Mesendoderm (in vitro differentiated cells): ENCODE measurements around the gene TPST2.

Source experiments
- DNase-seq: peaks from one replicate; pipeline ENCODE4 v3.0.0; 2013
- H2AK5ac ChIP-seq: 2 replicates; pipeline ENCODE4 v1.6.1; 2013; ENCODE audit warnings: low read length, inconsistent platforms
- H2BK120ac ChIP-seq: 2 replicates; pipeline ENCODE4 v1.6.1; 2013; ENCODE audit warnings: low read depth, mild to moderate bottlenecking, low read length, moderate library complexity, mixed read lengths
- H2BK15ac ChIP-seq: replicated peaks from 2 replicates; pipeline ENCODE4 v1.6.1; 2013; ENCODE audit warnings: low read depth, mild to moderate bottlenecking, moderate library complexity
- H2BK5ac ChIP-seq: 2 replicates; pipeline ENCODE4 v1.6.1; 2013; ENCODE audit warnings: low read length, inconsistent platforms
- H3K18ac ChIP-seq: 2 replicates; pipeline ENCODE4 v1.6.1; 2013; ENCODE audit warnings: mild to moderate bottlenecking, low read length, mixed read lengths
- H3K23ac ChIP-seq: one replicate; pipeline ENCODE4 v1.6.1; 2013; ENCODE audit warnings: low read length
- H3K27ac ChIP-seq: 2 replicates; pipeline ENCODE4 v1.5.1; 2013; ENCODE audit warnings: low read depth, mild to moderate bottlenecking, inconsistent platforms, low read length, moderate library complexity
- H3K27me3 ChIP-seq: 2 replicates; pipeline ENCODE4 v1.6.1; 2013; ENCODE audit warnings: low read length, control low read depth, mild to moderate bottlenecking, inconsistent platforms; ENCODE audit not compliant: insufficient read depth, poor library complexity
- H3K36me3 ChIP-seq: 2 replicates; pipeline ENCODE4 v1.6.1; 2013; ENCODE audit warnings: low read length, inconsistent platforms; ENCODE audit not compliant: control insufficient read depth, insufficient read depth
- H3K4ac ChIP-seq: one replicate; pipeline ENCODE4 v1.6.1; 2013; ENCODE audit warnings: low read depth, mild to moderate bottlenecking, low read length, moderate library complexity
- H3K4me1 ChIP-seq: 2 replicates; pipeline ENCODE4 v1.6.1; 2013; ENCODE audit warnings: low read depth, low read length, inconsistent platforms; ENCODE audit not compliant: control insufficient read depth
- H3K4me2 ChIP-seq: 2 replicates; pipeline ENCODE4 v1.6.1; 2013; ENCODE audit warnings: low read length
- H3K4me3 ChIP-seq: 2 replicates; pipeline ENCODE4 v1.5.1; 2013; ENCODE audit warnings: mild to moderate bottlenecking, low read length
- H3K56ac ChIP-seq: one replicate; pipeline ENCODE4 v1.6.1; 2013; ENCODE audit warnings: low read length
- H3K79me1 ChIP-seq: 2 replicates; pipeline ENCODE4 v1.6.1; 2013; ENCODE audit warnings: low read length, inconsistent platforms
- H3K79me2 ChIP-seq: 2 replicates; pipeline ENCODE4 v1.6.1; 2013; ENCODE audit warnings: mild to moderate bottlenecking, low read length; ENCODE audit not compliant: control insufficient read depth, insufficient read depth
- H3K9ac ChIP-seq: 2 replicates; pipeline ENCODE4 v1.6.1; 2013; ENCODE audit warnings: low read length, inconsistent platforms
- H4K5ac ChIP-seq: one replicate; pipeline ENCODE4 v1.6.1; 2013; ENCODE audit warnings: low read length
- H4K8ac ChIP-seq: one replicate; pipeline ENCODE4 v1.6.1; 2013; ENCODE audit warnings: low read depth, mild to moderate bottlenecking, control low read depth, low read length, moderate library complexity
- WGBS: extraction: QIAGEN DNeasy Blood & Tissue Kit; methylation state at CpG from one replicate; pipeline ENCODE4 v1.1.7; 2013; ENCODE audit warnings: low lambda C conversion rate, missing lambda C conversion rate; ENCODE audit not compliant: insufficient coverage; ENCODE audit errors: extremely low coverage; 5-methylcytosine and 5-hydroxymethylcytosine counted together
- small RNA-seq: library from polyadenylated mRNA; stranded (forward); fragments of <200 nt; extraction: miRNeasy Mini kit (QIAGEN cat#:217004); gene quantifications from one replicate; pipeline ENCODE3, GENCODE V24; 2013; ENCODE audit not compliant: insufficient read depth

Gene TPST2

GRCh38 chr22:26477341-26477731, 112.6 kb downstream of the TPST2 start:
- H3K4me1 ChIP-seq = no peaks in the 10 kb centered on the region
- H2BK120ac ChIP-seq = no peak overlapping the region
- no peak overlapping the region for H2BK5ac ChIP-seq
- no peak overlapping the region for H3K4me2 ChIP-seq
- H4K8ac ChIP-seq = no peak overlapping the region
- no peak overlapping the region for H3K9ac ChIP-seq
- H3K36me3 ChIP-seq = no peaks in the 10 kb centered on the region
- no peak overlapping the region for H3K4ac ChIP-seq
- H3K27ac ChIP-seq = no peak overlapping the region
- no peak overlapping the region for H3K4me3 ChIP-seq
- no peak overlapping the region for H3K56ac ChIP-seq
- no peak for DNase-seq
- H3K79me1 ChIP-seq = peaks cover 10% of the 10 kb centered on the region
- H3K23ac ChIP-seq = no peak overlapping the region
- no peak overlapping the region for H2BK15ac ChIP-seq
- H4K5ac ChIP-seq = no peak overlapping the region
- no CpG with 5 or more reads among the region's 4 CpGs for WGBS
- no peaks in the 10 kb centered on the region for H3K27me3 ChIP-seq
- no peak overlapping the region for H3K18ac ChIP-seq
- H2AK5ac ChIP-seq = no peak overlapping the region
- H3K79me2 ChIP-seq = no peaks in the 10 kb centered on the region

- no peaks in the 10 kb centered on the region for H3K4me1 ChIP-seq
- H3K18ac ChIP-seq = no peak overlapping the region
- no peak overlapping the region for H3K56ac ChIP-seq
- H2AK5ac ChIP-seq = no peak overlapping the region
- peak; percentile 63 for DNase-seq
- no peaks in the 10 kb centered on the region for H3K79me2 ChIP-seq
- H3K27me3 ChIP-seq = no peaks in the 10 kb centered on the region
- H3K23ac ChIP-seq = no peak overlapping the region
- no peak overlapping the region for H3K4me2 ChIP-seq
- H2BK120ac ChIP-seq = no peak overlapping the region
- no peak overlapping the region for H3K4ac ChIP-seq
- H3K4me3 ChIP-seq = no peak overlapping the region
- no peak overlapping the region for H3K9ac ChIP-seq
- no peaks in the 10 kb centered on the region for H3K36me3 ChIP-seq
- no peak overlapping the region for H4K8ac ChIP-seq
- H3K79me1 ChIP-seq = peaks cover 9% of the 10 kb centered on the region
- H2BK15ac ChIP-seq = no peak overlapping the region
- no peak overlapping the region for H4K5ac ChIP-seq
- H3K27ac ChIP-seq = no peak overlapping the region
- no peak overlapping the region for H2BK5ac ChIP-seq
- WGBS = no CpG with 5 or more reads among the region's 4 CpGs
Observed at GRCh38 chr22:26476705-26477340, 113.1 kb downstream of the TPST2 start.

GRCh38 chr22:26474682-26475081, 115.2 kb downstream of the TPST2 start:
- no peaks in the 10 kb centered on the region for H3K79me1 ChIP-seq
- no peaks in the 10 kb centered on the region for H3K4me1 ChIP-seq
- no peak overlapping the region for H2AK5ac ChIP-seq
- H2BK15ac ChIP-seq = no peak overlapping the region
- H3K4me3 ChIP-seq = no peak overlapping the region
- peaks cover 7% of the 10 kb centered on the region for H3K36me3 ChIP-seq
- H3K27me3 ChIP-seq = no peaks in the 10 kb centered on the region
- no peak overlapping the region for H3K9ac ChIP-seq
- no peak overlapping the region for H3K4ac ChIP-seq
- H2BK120ac ChIP-seq = no peak overlapping the region
- no peak overlapping the region for H2BK5ac ChIP-seq
- H3K23ac ChIP-seq = no peak overlapping the region
- H4K5ac ChIP-seq = no peak overlapping the region
- H3K56ac ChIP-seq = no peak overlapping the region
- H4K8ac ChIP-seq = no peak overlapping the region
- no peak overlapping the region for H3K4me2 ChIP-seq
- no peaks in the 10 kb centered on the region for H3K79me2 ChIP-seq
- no peak overlapping the region for H3K27ac ChIP-seq
- no peak for DNase-seq
- no peak overlapping the region for H3K18ac ChIP-seq

Small RNA genes within 50 kb of the gene (small RNA-seq; reads per million reads assigned to genes)
- gene MIR548J = 39.8 reads per million, percentile 94 among the genes with 10 or more reads in this experiment
